Activated B cell treated with CpG ODN at 0.5 μM for 24 hours (primary cell): ENCODE measurements around the gene TIMM23. TPM values are rescaled to one million over a fixed set of nuclear protein-coding genes. Genes with fewer than 3 reads are reported as not detected.
"Not testable (repeated sequence)": the region's sequence is repeated elsewhere in the genome, so short reads cannot be mapped to it uniquely, and the experiment has no call there.

ENCODE experiments used
- ATAC-seq: fragments of 200-7000 bp; cut with Tn5 transposase; one replicate; pipeline ENCODE4 v1.10.0; 2021; ENCODE audit warnings: low read depth, mild to moderate bottlenecking, moderate library complexity
- CTCF ChIA-PET: fragments of 350-600 bp; sonication (Branson Sonifier 250); formaldehyde crosslinking; loops from one replicate; lab custom pipeline; 2021; ENCODE audit warnings: antibody characterized with exemption; lab: Charles Lee
- POLR2A ChIA-PET: fragments of 350-600 bp; sonication (Branson Sonifier 250); formaldehyde crosslinking; loops from one replicate; lab custom pipeline; 2021; ENCODE audit warnings: antibody characterized with exemption; lab: Charles Lee
- DNase-seq: peaks from one replicate; pipeline ENCODE4 v3.0.0; 2022
- H3K27ac Mint-ChIP-seq: one replicate; pipeline ENCODE4 v1.8.0; 2020; ENCODE audit warnings: mixed read lengths
- H3K27me3 Mint-ChIP-seq: one replicate; pipeline ENCODE4 v1.8.0; 2021; ENCODE audit warnings: mixed read lengths
- H3K36me3 Mint-ChIP-seq: one replicate; pipeline ENCODE4 v1.8.0; 2021; ENCODE audit warnings: low read depth, mixed read lengths
- H3K4me1 Mint-ChIP-seq: one replicate; pipeline ENCODE4 v1.8.0; 2021; ENCODE audit warnings: mixed read lengths
- H3K4me3 Mint-ChIP-seq: one replicate; pipeline ENCODE4 v1.8.0; 2020; ENCODE audit warnings: mild to moderate bottlenecking, mixed read lengths
- H3K9me3 Mint-ChIP-seq: one replicate; pipeline ENCODE4 v1.8.0; 2020; ENCODE audit warnings: mixed read lengths
- intact Hi-C: fragments of 100-400 bp; cut with micrococcal nuclease; formaldehyde crosslinking; loops from one replicate; pipeline ENCODE4 v1.15.1; 2024
- total RNA-seq: library from RNA; stranded (reverse); gene quantifications from 2 replicates; pipeline ENCODE4 v1.2.3, GENCODE V29; 2022

The TIMM23 gene
- total RNA-seq, 1 donor from 2014 or later: 47.2 TPM

GRCh38 chr10:45962686-45963452 lies 9.4 kb upstream of the TIMM23 start:
- DNase-seq, H3K4me1 Mint-ChIP-seq, POLR2A ChIA-PET, intact Hi-C loops, H3K27me3 Mint-ChIP-seq, H3K9me3 Mint-ChIP-seq, H3K27ac Mint-ChIP-seq, CTCF ChIA-PET, ATAC-seq, H3K4me3 Mint-ChIP-seq: not testable (repeated sequence)
- H3K36me3 Mint-ChIP-seq: peaks cover 22% of the 10 kb centered on the region

- intact Hi-C loops: loop anchor here (5.0 kb wide), 1 partner anchor 509 kb away; no protein-coding TSS in a partner anchor
- H3K27ac Mint-ChIP-seq, DNase-seq, H3K27me3 Mint-ChIP-seq, H3K9me3 Mint-ChIP-seq, CTCF ChIA-PET, ATAC-seq, POLR2A ChIA-PET: not testable (repeated sequence)
- H3K4me1 Mint-ChIP-seq: peaks cover 37% of the 10 kb centered on the region
- H3K4me3 Mint-ChIP-seq: peak overlapping the region; percentile 100
- peaks cover 18% of the 10 kb centered on the region for H3K36me3 Mint-ChIP-seq
Measured at GRCh38 chr10:45971019-45971418, 1.3 kb upstream of the TIMM23 start.

- H3K36me3 Mint-ChIP-seq: peaks cover 20% of the 10 kb centered on the region
- peak; percentile 26 for ATAC-seq
- H3K9me3 Mint-ChIP-seq, POLR2A ChIA-PET, CTCF ChIA-PET, DNase-seq, H3K27me3 Mint-ChIP-seq: not testable (repeated sequence)
- H3K4me1 Mint-ChIP-seq: peaks cover 37% of the 10 kb centered on the region
- H3K27ac Mint-ChIP-seq: peak overlapping the region; percentile 70
- peak overlapping the region; percentile 100 for H3K4me3 Mint-ChIP-seq
- intact Hi-C loops: loop anchor here (1.0 to 5.0 kb wide), 3 partner anchors 51 to 509 kb away; partner anchors contain the start of gene NCOA4
Measured at GRCh38 chr10:45971742-45972105, 565 bp upstream of the TIMM23 start.

GRCh38 chr10:45972813-45973169 lies 502 bp downstream of the TIMM23 start:
- peak; percentile 18 for ATAC-seq
- intact Hi-C loops: loop anchor here (1.0 to 5.0 kb wide), 3 partner anchors 50 to 510 kb away; partner anchors contain the start of gene NCOA4
- H3K4me1 Mint-ChIP-seq: peaks cover 35% of the 10 kb centered on the region
- H3K4me3 Mint-ChIP-seq: peak overlapping the region; percentile 100
- POLR2A ChIA-PET, H3K9me3 Mint-ChIP-seq, H3K27me3 Mint-ChIP-seq, CTCF ChIA-PET, DNase-seq: not testable (repeated sequence)
- H3K27ac Mint-ChIP-seq: peak overlapping the region; percentile 91
- peaks cover 24% of the 10 kb centered on the region for H3K36me3 Mint-ChIP-seq

GRCh38 chr10:45974041-45974440 lies 1.8 kb downstream of the TIMM23 start:
- Mint-ChIP-seq H3K36me3 (peaks cover 27% of the 10 kb centered on the region), H3K4me1 (peaks cover 35% of the 10 kb centered on the region)
- H3K27ac Mint-ChIP-seq, H3K4me3 Mint-ChIP-seq, DNase-seq, H3K9me3 Mint-ChIP-seq, CTCF ChIA-PET, POLR2A ChIA-PET, H3K27me3 Mint-ChIP-seq, ATAC-seq: not testable (repeated sequence)
- intact Hi-C loops: loop anchor here (5.0 kb wide), 1 partner anchor 512 kb away; no protein-coding TSS in a partner anchor

- intact Hi-C loops, H3K27me3 Mint-ChIP-seq, ATAC-seq, CTCF ChIA-PET, POLR2A ChIA-PET, DNase-seq, H3K9me3 Mint-ChIP-seq, H3K4me3 Mint-ChIP-seq, H3K4me1 Mint-ChIP-seq, H3K27ac Mint-ChIP-seq: not testable (repeated sequence)
- H3K36me3 Mint-ChIP-seq: peaks cover 27% of the 10 kb centered on the region
Measured at GRCh38 chr10:45978554-45978953, 6.3 kb downstream of the TIMM23 start.

GRCh38 chr10:45981367-45981766 lies 9.1 kb downstream of the TIMM23 start:
- intact Hi-C loops, H3K9me3 Mint-ChIP-seq, H3K4me1 Mint-ChIP-seq, ATAC-seq, H3K4me3 Mint-ChIP-seq, DNase-seq, POLR2A ChIA-PET, H3K27ac Mint-ChIP-seq, H3K27me3 Mint-ChIP-seq, CTCF ChIA-PET: not testable (repeated sequence)
- H3K36me3 Mint-ChIP-seq: peaks cover 35% of the 10 kb centered on the region

GRCh38 chr10:45983538-45984186 lies 11.4 kb downstream of the TIMM23 start:
- ATAC-seq: peak; percentile 54
- peaks cover 39% of the 10 kb centered on the region for H3K36me3 Mint-ChIP-seq
- H3K27ac Mint-ChIP-seq, DNase-seq, H3K4me3 Mint-ChIP-seq, POLR2A ChIA-PET, intact Hi-C loops, H3K9me3 Mint-ChIP-seq, H3K4me1 Mint-ChIP-seq, H3K27me3 Mint-ChIP-seq: not testable (repeated sequence)
- CTCF ChIA-PET: interaction anchor here (2.5 kb wide), 1 partner anchor 45 kb away, joined by 8 read pairs; no protein-coding TSS in a partner anchor

- ATAC-seq, intact Hi-C loops, H3K27ac Mint-ChIP-seq, H3K4me3 Mint-ChIP-seq, DNase-seq, H3K27me3 Mint-ChIP-seq, H3K4me1 Mint-ChIP-seq, POLR2A ChIA-PET, H3K9me3 Mint-ChIP-seq: not testable (repeated sequence)
- H3K36me3 Mint-ChIP-seq: peaks cover 41% of the 10 kb centered on the region
- CTCF ChIA-PET: interaction anchor here (2.5 kb wide), 1 partner anchor 44 kb away, joined by 8 read pairs; no protein-coding TSS in a partner anchor
Measured at GRCh38 chr10:45984473-45984872, 12.2 kb downstream of the TIMM23 start.

GRCh38 chr10:45985590-45985989 lies 13.3 kb downstream of the TIMM23 start:
- H3K27me3 Mint-ChIP-seq, H3K4me3 Mint-ChIP-seq, H3K27ac Mint-ChIP-seq, CTCF ChIA-PET, H3K9me3 Mint-ChIP-seq, POLR2A ChIA-PET, ATAC-seq, H3K4me1 Mint-ChIP-seq, DNase-seq, intact Hi-C loops: not testable (repeated sequence)
- H3K36me3 Mint-ChIP-seq: peaks cover 43% of the 10 kb centered on the region
